Fibroblast of lung (primary cell): ENCODE data around the gene PRDX2.
A peak's percentile ranks its signal among the peaks of the same experiment; 100 is the strongest.

Experiments
- EZH2 ChIP-seq: IDR thresholded peaks from 2 replicates; pipeline ENCODE4 v1.5.1; 2012; ENCODE audit warnings: low read length, control low read depth, mild to moderate bottlenecking; ENCODE audit errors: missing control alignments
- TF ChIP-seq, protein P1 (sequence below), 2 donors: IDR thresholded peaks in 1 of 2; conservative IDR thresholded peaks in 1 of 2; 1 replicate in 1 of 2; 2 replicates in 1 of 2; pipeline ENCODE4 v1.5.1; 2011 to 2012; ENCODE audit warnings: low read length in 2 of 2, control low read depth in 1 of 2, inconsistent platforms in 1 of 2, low read depth in 1 of 2, mild to moderate bottlenecking in 1 of 2

DNA sequence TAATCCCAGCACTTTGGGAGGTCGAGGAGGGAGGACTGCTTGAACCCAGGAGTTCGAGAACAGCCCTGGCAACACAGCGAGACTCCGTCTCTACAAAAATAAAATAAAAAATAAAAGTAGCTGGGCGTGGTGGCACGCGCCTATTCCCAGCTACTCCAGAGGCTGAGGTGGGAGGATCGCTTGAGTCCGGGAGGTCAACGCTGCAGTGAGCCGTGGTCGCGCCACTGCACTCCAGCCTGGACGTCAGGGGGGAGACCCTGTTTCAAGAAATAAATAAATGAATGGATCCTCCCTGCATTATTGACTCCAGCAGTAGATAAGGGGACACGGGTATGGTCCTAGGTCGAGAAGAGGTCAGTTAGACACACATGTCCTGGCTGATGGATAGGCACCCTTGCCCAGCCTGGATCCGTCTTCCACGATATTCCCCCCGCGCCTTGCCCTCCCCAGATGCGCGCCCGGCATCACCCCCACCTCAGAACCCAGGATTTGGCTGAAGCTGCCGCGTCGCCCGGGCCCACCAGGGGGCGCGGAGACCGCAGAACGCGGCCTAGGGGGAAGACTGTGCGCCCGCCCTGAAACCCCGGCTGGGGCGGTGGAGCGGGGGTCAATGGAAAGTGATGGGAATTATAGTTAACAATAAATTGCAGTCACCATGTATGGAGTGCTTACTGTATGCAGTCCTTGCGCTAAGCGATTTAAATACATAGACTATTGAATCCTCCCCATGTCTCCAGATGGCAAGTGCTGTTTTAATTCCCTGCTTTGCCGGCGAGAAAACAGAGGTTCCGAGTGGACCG, 24.2 kb downstream of the PRDX2 start:
- TF ChIP-seq, protein P1, sequence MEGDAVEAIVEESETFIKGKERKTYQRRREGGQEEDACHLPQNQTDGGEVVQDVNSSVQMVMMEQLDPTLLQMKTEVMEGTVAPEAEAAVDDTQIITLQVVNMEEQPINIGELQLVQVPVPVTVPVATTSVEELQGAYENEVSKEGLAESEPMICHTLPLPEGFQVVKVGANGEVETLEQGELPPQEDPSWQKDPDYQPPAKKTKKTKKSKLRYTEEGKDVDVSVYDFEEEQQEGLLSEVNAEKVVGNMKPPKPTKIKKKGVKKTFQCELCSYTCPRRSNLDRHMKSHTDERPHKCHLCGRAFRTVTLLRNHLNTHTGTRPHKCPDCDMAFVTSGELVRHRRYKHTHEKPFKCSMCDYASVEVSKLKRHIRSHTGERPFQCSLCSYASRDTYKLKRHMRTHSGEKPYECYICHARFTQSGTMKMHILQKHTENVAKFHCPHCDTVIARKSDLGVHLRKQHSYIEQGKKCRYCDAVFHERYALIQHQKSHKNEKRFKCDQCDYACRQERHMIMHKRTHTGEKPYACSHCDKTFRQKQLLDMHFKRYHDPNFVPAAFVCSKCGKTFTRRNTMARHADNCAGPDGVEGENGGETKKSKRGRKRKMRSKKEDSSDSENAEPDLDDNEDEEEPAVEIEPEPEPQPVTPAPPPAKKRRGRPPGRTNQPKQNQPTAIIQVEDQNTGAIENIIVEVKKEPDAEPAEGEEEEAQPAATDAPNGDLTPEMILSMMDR (conservative IDR thresholded peaks at IDR 0.05 in 1 of 2, IDR thresholded peaks at IDR 0.05 in 1 of 2; ENCODE audit: low read depth in 1 of 2, low read length in 2 of 2) = peak; percentile 77 to 89
- TF ChIP-seq EZH2 = no peak
